SK-N-SH treated with all-trans-retinoic acid at 6 μM for 48 hours (cell line): ENCODE data around the gene EMC9.

ENCODE experiments used
- ATAC-seq: fragments of 200-7000 bp; cut with Tn5 transposase; 3 replicates; pipeline ENCODE4 v1.9.1; 2020; ENCODE audit warnings: mild to moderate bottlenecking, moderate library complexity
- ARNTL ChIP-seq: fragments of 450-650 bp; formaldehyde crosslinking; IDR thresholded peaks from 2 replicates; pipeline ENCODE4 v1.5.0; 2020; ENCODE audit warnings: low read depth, mild to moderate bottlenecking, moderate library complexity, borderline replicate concordance
- BACH2 ChIP-seq: fragments of 250-450 bp; sonication (Bioruptor Pico); IDR thresholded peaks from 2 replicates; pipeline ENCODE4 v1.9.0; 2021; ENCODE audit warnings: mild to moderate bottlenecking, borderline replicate concordance
- CREB5 ChIP-seq: fragments of 250-450 bp; sonication (Bioruptor Pico); IDR thresholded peaks from 2 replicates; pipeline ENCODE4 v1.5.1; 2020; ENCODE audit warnings: low read depth, mild to moderate bottlenecking, moderate library complexity
- CSDC2 ChIP-seq: fragments of 250-450 bp; sonication (Bioruptor Pico); IDR thresholded peaks from 2 replicates; pipeline ENCODE4 v1.5.0; 2020; ENCODE audit warnings: mild to moderate bottlenecking, moderate library complexity
- CSRNP3 ChIP-seq: fragments of 250-450 bp; sonication (Bioruptor Pico); IDR thresholded peaks from 2 replicates; pipeline ENCODE4 v1.5.1; 2021; ENCODE audit warnings: mild to moderate bottlenecking, moderate library complexity
- ESRRG ChIP-seq: fragments of 250-450 bp; sonication (Bioruptor Pico); IDR thresholded peaks from 2 replicates; pipeline ENCODE4 v1.6.1; 2021; ENCODE audit warnings: mild to moderate bottlenecking
- ISL1 ChIP-seq: fragments of 250-450 bp; sonication (Bioruptor Pico); IDR thresholded peaks from 2 replicates; pipeline ENCODE4 v2.1.2; 2022; ENCODE audit warnings: mild to moderate bottlenecking, moderate library complexity
- POU6F1 ChIP-seq: fragments of 250-450 bp; sonication (Bioruptor Pico); IDR thresholded peaks from 2 replicates; pipeline ENCODE4 v1.8.0; 2021; ENCODE audit warnings: low read depth, mild to moderate bottlenecking, moderate library complexity, borderline replicate concordance
- PPARA ChIP-seq: fragments of 250-450 bp; sonication (Bioruptor Pico); IDR thresholded peaks from 2 replicates; pipeline ENCODE4 v1.5.0; 2020; ENCODE audit warnings: mild to moderate bottlenecking, borderline replicate concordance
- SNAI2 ChIP-seq: fragments of 250-450 bp; sonication (Bioruptor Pico); IDR thresholded peaks from 2 replicates; pipeline ENCODE4 v1.5.0; 2020; ENCODE audit warnings: mild to moderate bottlenecking, moderate library complexity
- TCF4 ChIP-seq: fragments of 250-450 bp; sonication (Bioruptor Pico); IDR thresholded peaks from 2 replicates; pipeline ENCODE4 v1.8.0; 2021; ENCODE audit warnings: mild to moderate bottlenecking, moderate library complexity, borderline replicate concordance
- TOX ChIP-seq: fragments of 250-450 bp; sonication (Bioruptor Pico); IDR thresholded peaks from 2 replicates; pipeline ENCODE4 v1.8.0; 2021; ENCODE audit warnings: mild to moderate bottlenecking, moderate library complexity, borderline replicate concordance
- TSHZ2 ChIP-seq: fragments of 250-450 bp; sonication (Bioruptor Pico); IDR thresholded peaks from 2 replicates; pipeline ENCODE4 v1.5.0; 2020; ENCODE audit warnings: mild to moderate bottlenecking, moderate library complexity
- ZC3H10 ChIP-seq: fragments of 250-450 bp; sonication (Bioruptor Pico); IDR thresholded peaks from 2 replicates; pipeline ENCODE4 v1.5.1; 2021; ENCODE audit warnings: mild to moderate bottlenecking, moderate library complexity
- ZFP3 ChIP-seq: fragments of 250-450 bp; sonication (Bioruptor Pico); IDR thresholded peaks from 2 replicates; pipeline ENCODE4 v1.5.0; 2020; ENCODE audit warnings: mild to moderate bottlenecking, moderate library complexity
- ZFP30 ChIP-seq: fragments of 450-650 bp; formaldehyde crosslinking; IDR thresholded peaks from 2 replicates; pipeline ENCODE4 v1.5.0; 2022; ENCODE audit warnings: mild to moderate bottlenecking, moderate library complexity
- ZNF565 ChIP-seq: fragments of 450-650 bp; formaldehyde crosslinking; conservative IDR thresholded peaks from 2 replicates; pipeline ENCODE4 v1.5.0; 2020; ENCODE audit warnings: low read depth, mild to moderate bottlenecking, moderate library complexity
- ZNF70 ChIP-seq: fragments of 450-650 bp; formaldehyde crosslinking; IDR thresholded peaks from 2 replicates; pipeline ENCODE4 v1.5.0; 2020; ENCODE audit warnings: mild to moderate bottlenecking, moderate library complexity
- ZNF8 ChIP-seq: fragments of 450-650 bp; formaldehyde crosslinking; IDR thresholded peaks from 2 replicates; pipeline ENCODE4 v1.5.0; 2020; ENCODE audit warnings: mild to moderate bottlenecking, moderate library complexity

The EMC9 gene

GRCh38 chr14:24144451-24144850, 3.1 kb upstream of the EMC9 start:
- TF ChIP-seq ZNF70 (CRISPR knock-in tag) (no peak), ARNTL (CRISPR knock-in tag) (no peak), TSHZ2 (no peak), SNAI2 (CRISPR knock-in tag) (no peak), ZNF565 (CRISPR knock-in tag) (no peak), TCF4 (CRISPR knock-in tag) (no peak), ZFP30 (CRISPR knock-in tag) (no peak), CREB5 (CRISPR knock-in tag) (no peak), ZC3H10 (CRISPR knock-in tag) (no peak), ESRRG (no peak), TOX (CRISPR knock-in tag) (no peak)
- TF ChIP-seq, all 23 proteins: peak for 0
- no peak for ATAC-seq

- no peak for ATAC-seq
- TF ChIP-seq CSRNP3 (no peak), SNAI2 (CRISPR knock-in tag) (no peak), BACH2 (CRISPR knock-in tag) (no peak), ZNF565 (CRISPR knock-in tag) (no peak), ARNTL (CRISPR knock-in tag) (no peak), TSHZ2 (no peak), TCF4 (CRISPR knock-in tag) (no peak), ZFP30 (CRISPR knock-in tag) (no peak), ISL1 (CRISPR knock-in tag) (no peak)
Observed at GRCh38 chr14:24143511-24143910, 2.1 kb upstream of the EMC9 start.

- ATAC-seq, result no peak
- no peak for TF ChIP-seq ZNF70 (CRISPR knock-in tag)
- TF ChIP-seq ZFP3, result no peak
- TF ChIP-seq CREB5 (CRISPR knock-in tag), result no peak
- no peak for TF ChIP-seq SNAI2 (CRISPR knock-in tag)
- no peak for TF ChIP-seq CSDC2 (CRISPR knock-in tag)
- TF ChIP-seq ESRRG, result no peak
- no peak for TF ChIP-seq ZNF8 (CRISPR knock-in tag)
- no peak for TF ChIP-seq POU6F1
- TF ChIP-seq BACH2 (CRISPR knock-in tag), result no peak
- no peak for TF ChIP-seq TSHZ2
- no peak for TF ChIP-seq ARNTL (CRISPR knock-in tag)
- no peak for TF ChIP-seq ZNF565 (CRISPR knock-in tag)
- no peak for TF ChIP-seq TOX (CRISPR knock-in tag)
- no peak for TF ChIP-seq PPARA (CRISPR knock-in tag)
Observed at GRCh38 chr14:24139272-24139934, 2.0 kb downstream of the EMC9 start.
